ENCODE data around the gene WIPF1. TPM values are rescaled to one million over a fixed set of nuclear protein-coding genes. Genes with fewer than 3 reads are reported as not detected.

The WIPF1 gene
- total and polyA plus RNA-seq, 8 donors, result 30.7 to 117 (median 33.4) TPM

GRCh38 chr2:174575124-174575776 lies 22.4 kb downstream of the WIPF1 start:
- no peak overlapping the region for H3K4me3 ChIP-seq
- TF ChIP-seq CTCF (IDR thresholded peaks at IDR 0.05), result no peak
- peaks cover 0 to 90% of the 10 kb centered on the region in 2 donors for H3K36me3 ChIP-seq
- DNase-seq (no peak), ATAC-seq (no peak)
- H3K27ac ChIP-seq, result no peak overlapping the region
- H3K4me1 ChIP-seq, result peaks cover 0 to 51% of the 10 kb centered on the region in 2 donors
- no peaks in the 10 kb centered on the region for H3K27me3 ChIP-seq
- intact Hi-C loops (cut with DNase I), result no loop called here
- H3K9me3 ChIP-seq, result no peaks in the 10 kb centered on the region

- Histone ChIP-seq H3K9me3 (no peaks in the 10 kb centered on the region), H3K36me3 (peaks cover 0 to 90% of the 10 kb centered on the region in 2 donors), H3K4me1 (peaks cover 0 to 47% of the 10 kb centered on the region in 2 donors), H3K27ac (no peak overlapping the region), H3K4me3 (no peak overlapping the region), H3K27me3 (no peaks in the 10 kb centered on the region)
- no peak for TF ChIP-seq CTCF (IDR thresholded peaks at IDR 0.05)
- ATAC-seq (peak; percentile 37), DNase-seq (peak in 1 of 4 donors; percentile 41)
- intact Hi-C loops (cut with DNase I), result no loop called here
These were observed 22.9 kb downstream of the WIPF1 start for GRCh38 chr2:174574657-174575056.

GRCh38 chr2:174573621-174574081 lies 24.0 kb downstream of the WIPF1 start:
- H3K9me3 ChIP-seq, result no peaks in the 10 kb centered on the region
- no peak overlapping the region for H3K4me3 ChIP-seq
- no peaks in the 10 kb centered on the region for H3K27me3 ChIP-seq
- peak overlapping the region in 1 of 2 donors; percentile 63 for H3K27ac ChIP-seq
- ATAC-seq (peak; percentile 63), DNase-seq (peak in 2 of 4 donors; percentile 72 to 84)
- intact Hi-C loops (cut with DNase I), result no loop called here
- peaks cover 0 to 41% of the 10 kb centered on the region in 2 donors for H3K4me1 ChIP-seq
- no peak for TF ChIP-seq CTCF (IDR thresholded peaks at IDR 0.05)
- H3K36me3 ChIP-seq, result peaks cover 0 to 89% of the 10 kb centered on the region in 2 donors

- Histone ChIP-seq H3K9me3 (no peaks in the 10 kb centered on the region), H3K4me3 (no peak overlapping the region), H3K27ac (peak overlapping the region in 1 of 2 donors; percentile 63), H3K4me1 (peaks cover 0 to 35% of the 10 kb centered on the region in 2 donors), H3K27me3 (no peaks in the 10 kb centered on the region), H3K36me3 (peaks cover 0 to 87% of the 10 kb centered on the region in 2 donors)
- ATAC-seq (no peak), DNase-seq (no peak)
- TF ChIP-seq CTCF (IDR thresholded peaks at IDR 0.05), result no peak
- intact Hi-C loops (cut with DNase I), result no loop called here
These were observed 25.0 kb downstream of the WIPF1 start for GRCh38 chr2:174572556-174572955.

GRCh38 chr2:174571669-174572323 lies 25.8 kb downstream of the WIPF1 start:
- H3K4me3 ChIP-seq, result no peak overlapping the region
- H3K27me3 ChIP-seq, result no peaks in the 10 kb centered on the region
- no peak for TF ChIP-seq CTCF (IDR thresholded peaks at IDR 0.05)
- no peak for DNase-seq
- intact Hi-C loops (cut with DNase I), result no loop called here
- ATAC-seq, result no peak
- H3K36me3 ChIP-seq, result peaks cover 0 to 87% of the 10 kb centered on the region in 2 donors
- H3K4me1 ChIP-seq, result peaks cover 0 to 35% of the 10 kb centered on the region in 2 donors
- no peak overlapping the region for H3K27ac ChIP-seq
- H3K9me3 ChIP-seq, result no peaks in the 10 kb centered on the region
